ENCODE measurements around the gene ANO10. TPM values are rescaled to one million over a fixed set of nuclear protein-coding genes. Genes with fewer than 3 reads are reported as not detected.

Gene ANO10
- total and polyA plus RNA-seq, 8 donors, result 30.3 to 52.2 (median 35.4) TPM

GRCh38 chr3:43323541-43323940 is 298.3 kb downstream of the ANO10 start:
- no peak for ATAC-seq
- no peak overlapping the region for H3K4me3 ChIP-seq
- no peak overlapping the region for H3K27ac ChIP-seq
- intact Hi-C loops (cut with DNase I), result no loop called here
- no peaks in the 10 kb centered on the region for H3K9me3 ChIP-seq
- H3K36me3 ChIP-seq, result no peaks in the 10 kb centered on the region
- no peaks in the 10 kb centered on the region for H3K27me3 ChIP-seq
- H3K4me1 ChIP-seq, result peaks cover 25 to 61% of the 10 kb centered on the region in 2 donors
- no peak for TF ChIP-seq CTCF (IDR thresholded peaks at IDR 0.05)
- no peak for DNase-seq

- DNase-seq (no peak), ATAC-seq (no peak)
- TF ChIP-seq CTCF (IDR thresholded peaks at IDR 0.05), result no peak
- H3K36me3 ChIP-seq, result no peaks in the 10 kb centered on the region
- no peak overlapping the region for H3K4me3 ChIP-seq
- peaks cover 14 to 57% of the 10 kb centered on the region in 2 donors for H3K4me1 ChIP-seq
- H3K27ac ChIP-seq, result no peak overlapping the region
- no peaks in the 10 kb centered on the region for H3K9me3 ChIP-seq
- intact Hi-C loops (cut with DNase I), result no loop called here
- H3K27me3 ChIP-seq, result no peaks in the 10 kb centered on the region
Measured at GRCh38 chr3:43320288-43320687, 301.5 kb downstream of the ANO10 start.

- DNase-seq (no peak), ATAC-seq (no peak)
- Histone ChIP-seq H3K27me3 (no peaks in the 10 kb centered on the region), H3K4me1 (peaks cover 14 to 55% of the 10 kb centered on the region in 2 donors), H3K4me3 (no peak overlapping the region), H3K36me3 (no peaks in the 10 kb centered on the region), H3K9me3 (no peaks in the 10 kb centered on the region), H3K27ac (no peak overlapping the region)
- TF ChIP-seq CTCF (IDR thresholded peaks at IDR 0.05), result no peak
- intact Hi-C loops (cut with DNase I), result no loop called here
Measured at GRCh38 chr3:43319794-43320193, 302.0 kb downstream of the ANO10 start.

- DNase-seq (no peak), ATAC-seq (no peak)
- intact Hi-C loops (cut with DNase I), result no loop called here
- no peaks in the 10 kb centered on the region for H3K36me3 ChIP-seq
- no peaks in the 10 kb centered on the region for H3K9me3 ChIP-seq
- peaks cover 14 to 53% of the 10 kb centered on the region in 2 donors for H3K4me1 ChIP-seq
- no peak for TF ChIP-seq CTCF (IDR thresholded peaks at IDR 0.05)
- H3K27ac ChIP-seq, result no peak overlapping the region
- H3K4me3 ChIP-seq, result no peak overlapping the region
- no peaks in the 10 kb centered on the region for H3K27me3 ChIP-seq
Measured at GRCh38 chr3:43319376-43319775, 302.4 kb downstream of the ANO10 start.

GRCh38 chr3:43317461-43318316 is 304.1 kb downstream of the ANO10 start:
- ATAC-seq, result peak; percentile 14
- no peaks in the 10 kb centered on the region for H3K9me3 ChIP-seq
- peak overlapping the region in 1 of 2 donors; percentile 7 for H3K27ac ChIP-seq
- peaks cover 14 to 50% of the 10 kb centered on the region in 2 donors for H3K4me1 ChIP-seq
- peaks cover 0 to 7% of the 10 kb centered on the region in 2 donors for H3K36me3 ChIP-seq
- no peaks in the 10 kb centered on the region for H3K27me3 ChIP-seq
- DNase-seq, result peak in 1 of 4 donors; percentile 51
- intact Hi-C loops (cut with DNase I), result no loop called here
- TF ChIP-seq CTCF (IDR thresholded peaks at IDR 0.05), result no peak
- no peak overlapping the region for H3K4me3 ChIP-seq

Data from left lung (tissue), 10 donors.